Epithelial cell of prostate (primary cell): ENCODE measurements around the gene PCDHB4.
"Not testable (repeated sequence)": the region's sequence is repeated elsewhere in the genome, so short reads cannot be mapped to it uniquely, and the experiment has no call there.

Experiments
- DNase-seq: peaks from one replicate; pipeline ENCODE4 v3.0.0-alpha.2; 2011; ENCODE audit warnings: low read depth, low spot score
- H3K27ac ChIP-seq: fragments of 450-650 bp; 2 replicates; pipeline ENCODE4 v1.5.1; 2017; ENCODE audit warnings: mild to moderate bottlenecking

Gene PCDHB4

DNA sequence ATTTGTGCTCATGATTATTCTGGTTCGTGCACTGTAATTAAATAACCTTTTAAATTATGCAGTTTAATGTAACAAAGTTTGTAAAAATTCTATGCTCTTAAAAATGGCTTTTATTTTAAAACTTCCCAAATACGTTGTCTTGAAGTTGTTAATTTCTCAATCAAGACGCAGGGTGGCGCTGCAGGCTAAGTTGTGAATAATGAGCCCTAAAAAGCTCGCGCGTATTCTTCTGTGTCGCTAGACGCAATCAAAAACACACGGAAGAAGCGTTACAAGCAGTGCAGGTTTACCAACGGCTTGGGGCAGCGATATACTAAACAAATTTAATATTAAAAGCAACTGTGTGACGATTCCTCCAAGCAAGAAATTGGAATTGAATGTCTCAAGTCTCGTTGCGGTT is at the start of gene PCDHB4:
Gene PCDHB4 (plus strand): TSS at position 256 of the 400 bp plus-strand sequence. CDS start 181 bp downstream, outside the sequence.
- no peak for DNase-seq
- no peak within 1 kb of the TSS for H3K27ac ChIP-seq

DNA sequence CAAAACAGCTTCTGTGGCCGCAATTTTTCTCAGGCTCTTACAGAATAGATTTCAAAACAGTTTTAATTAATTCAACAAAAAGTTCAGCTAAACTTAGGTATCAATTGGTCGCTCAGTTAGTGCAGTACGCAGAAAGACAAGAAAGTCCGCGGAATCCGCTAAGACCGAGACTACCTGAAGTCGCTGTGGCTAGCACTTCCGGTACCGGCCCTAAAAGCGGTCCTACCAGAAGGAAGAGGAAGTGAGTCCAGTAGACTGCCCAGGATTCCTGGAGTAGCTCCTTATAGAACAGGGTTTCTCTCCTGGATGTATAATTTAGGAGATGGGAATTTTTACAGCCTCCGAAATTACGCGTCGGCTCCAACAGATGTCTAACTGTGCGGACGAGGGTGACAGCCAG is 43.8 kb upstream of the PCDHB4 start:
- H3K27ac ChIP-seq: no peak overlapping the region
- no peak for DNase-seq

DNA sequence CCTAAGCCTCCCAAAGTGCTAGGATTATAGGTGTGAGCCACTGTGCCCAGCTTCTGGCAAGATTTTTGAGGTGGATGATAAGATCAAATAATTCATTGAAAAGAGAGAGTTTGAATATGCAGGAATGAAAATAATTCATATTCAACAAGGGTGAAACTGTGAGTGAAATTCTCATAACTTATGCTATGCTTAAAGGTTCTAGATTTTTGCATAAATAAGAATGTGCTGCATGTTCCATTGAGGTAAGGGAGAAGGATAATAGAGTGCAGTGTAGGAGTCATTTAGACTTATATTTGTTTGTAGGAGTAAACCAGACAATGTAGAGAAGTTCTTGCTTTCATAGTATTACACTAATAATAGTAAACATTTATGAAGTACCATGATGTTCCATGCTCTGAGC is 39.4 kb upstream of the PCDHB4 start:
- no peak overlapping the region for H3K27ac ChIP-seq
- no peak for DNase-seq

DNA sequence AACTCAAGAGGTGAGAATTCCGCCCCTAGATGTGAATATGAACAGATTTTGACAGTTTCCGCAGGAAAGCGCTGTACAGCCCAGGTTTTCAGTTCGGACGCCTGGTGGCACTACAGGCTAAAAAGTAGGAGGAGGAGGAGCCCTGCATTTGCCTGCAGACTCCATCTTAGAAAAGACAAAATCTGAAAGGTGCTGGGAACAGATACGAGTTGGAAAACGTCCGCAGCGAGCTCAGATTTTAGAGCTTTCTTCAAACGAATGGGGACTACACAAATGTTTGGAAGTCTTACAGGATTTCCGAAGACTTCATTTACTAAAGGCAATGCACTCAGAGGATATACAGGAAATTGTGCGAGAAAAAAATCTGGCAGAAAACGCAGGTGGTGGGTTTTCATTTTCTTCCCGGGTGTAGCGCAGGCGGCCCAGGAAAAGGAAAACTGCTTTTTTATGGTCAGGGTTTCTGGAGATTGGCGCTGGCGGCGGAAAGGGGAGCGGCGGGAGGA is 37.1 kb upstream of the PCDHB4 start:
- DNase-seq: peak; percentile 14
- no peak overlapping the region for H3K27ac ChIP-seq

DNA sequence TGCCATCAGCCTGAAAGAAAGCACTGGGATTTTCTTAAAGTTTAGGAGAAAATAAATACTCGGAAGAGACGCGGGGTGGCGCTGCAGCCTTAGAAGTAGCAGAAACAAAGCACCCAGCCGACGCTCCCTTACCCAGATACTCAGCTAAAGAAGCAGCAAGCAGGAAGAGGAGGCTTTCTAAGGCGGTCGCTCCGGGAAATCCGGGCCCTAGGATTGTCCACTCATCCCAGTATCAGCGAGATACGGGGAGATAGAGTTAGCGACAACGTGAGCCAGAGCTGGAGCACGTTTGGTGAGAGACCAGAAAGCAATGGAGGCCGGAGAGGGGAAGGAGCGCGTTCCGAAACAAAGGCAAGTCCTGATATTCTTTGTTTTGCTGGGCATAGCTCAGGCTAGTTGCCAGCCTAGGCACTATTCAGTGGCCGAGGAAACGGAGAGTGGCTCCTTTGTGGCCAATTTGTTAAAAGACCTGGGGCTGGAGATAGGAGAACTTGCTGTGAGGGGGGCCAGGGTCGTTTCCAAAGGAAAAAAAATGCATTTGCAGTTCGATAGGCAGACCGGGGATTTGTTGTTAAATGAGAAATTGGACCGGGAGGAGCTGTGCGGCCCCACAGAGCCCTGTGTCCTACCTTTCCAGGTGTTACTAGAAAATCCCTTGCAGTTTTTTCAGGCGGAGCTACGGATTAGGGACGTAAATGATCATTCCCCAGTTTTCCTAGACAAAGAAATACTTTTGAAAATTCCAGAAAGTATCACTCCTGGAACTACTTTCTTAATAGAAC is 26.9 kb upstream of the PCDHB4 start, which contains the start of gene PCDHB2:
Gene PCDHB2 (plus strand): TSS at position 135 of the 782 bp plus-strand sequence. CDS start 176 bp downstream, at position 311.
- no peak for DNase-seq
- no peak within 1 kb of the TSS for H3K27ac ChIP-seq

DNA sequence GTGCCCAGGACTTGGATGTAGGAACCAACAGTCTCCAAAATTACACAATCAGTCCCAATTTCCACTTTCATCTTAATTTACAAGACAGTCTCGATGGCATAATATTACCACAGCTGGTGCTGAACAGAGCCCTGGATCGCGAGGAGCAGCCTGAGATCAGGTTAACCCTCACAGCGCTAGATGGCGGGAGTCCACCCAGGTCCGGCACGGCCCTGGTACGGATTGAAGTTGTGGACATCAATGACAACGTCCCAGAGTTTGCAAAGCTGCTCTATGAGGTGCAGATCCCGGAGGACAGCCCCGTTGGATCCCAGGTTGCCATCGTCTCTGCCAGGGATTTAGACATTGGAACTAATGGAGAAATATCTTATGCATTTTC is 26.4 kb upstream of the PCDHB4 start:
- DNase-seq: no peak
- H3K27ac ChIP-seq: no peak overlapping the region

DNA sequence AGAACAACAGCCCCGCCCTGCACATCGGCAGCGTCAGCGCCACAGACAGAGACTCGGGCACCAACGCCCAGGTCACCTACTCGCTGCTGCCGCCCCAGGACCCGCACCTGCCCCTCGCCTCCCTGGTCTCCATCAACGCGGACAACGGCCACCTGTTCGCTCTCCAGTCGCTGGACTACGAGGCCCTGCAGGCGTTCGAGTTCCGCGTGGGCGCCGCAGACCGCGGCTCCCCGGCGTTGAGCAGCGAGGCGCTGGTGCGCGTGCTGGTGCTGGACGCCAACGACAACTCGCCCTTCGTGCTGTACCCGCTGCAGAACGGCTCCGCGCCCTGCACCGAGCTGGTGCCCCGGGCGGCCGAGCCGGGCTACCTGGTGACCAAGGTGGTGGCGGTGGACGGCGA is 25.4 kb upstream of the PCDHB4 start:
- not testable (repeated sequence) for H3K27ac ChIP-seq, DNase-seq

DNA sequence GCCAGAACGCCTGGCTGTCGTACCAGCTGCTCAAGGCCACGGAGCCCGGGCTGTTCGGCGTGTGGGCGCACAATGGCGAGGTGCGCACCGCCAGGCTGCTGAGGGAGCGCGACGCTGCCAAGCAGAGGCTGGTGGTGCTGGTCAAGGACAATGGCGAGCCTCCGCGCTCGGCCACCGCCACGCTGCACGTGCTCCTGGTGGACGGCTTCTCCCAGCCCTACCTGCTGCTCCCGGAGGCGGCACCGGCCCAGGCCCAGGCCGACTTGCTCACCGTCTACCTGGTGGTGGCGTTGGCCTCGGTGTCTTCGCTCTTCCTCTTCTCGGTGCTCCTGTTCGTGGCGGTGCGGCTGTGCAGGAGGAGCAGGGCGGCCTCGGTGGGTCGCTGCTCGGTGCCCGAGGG is 25.0 kb upstream of the PCDHB4 start:
- H3K27ac ChIP-seq, DNase-seq: not testable (repeated sequence)

DNA sequence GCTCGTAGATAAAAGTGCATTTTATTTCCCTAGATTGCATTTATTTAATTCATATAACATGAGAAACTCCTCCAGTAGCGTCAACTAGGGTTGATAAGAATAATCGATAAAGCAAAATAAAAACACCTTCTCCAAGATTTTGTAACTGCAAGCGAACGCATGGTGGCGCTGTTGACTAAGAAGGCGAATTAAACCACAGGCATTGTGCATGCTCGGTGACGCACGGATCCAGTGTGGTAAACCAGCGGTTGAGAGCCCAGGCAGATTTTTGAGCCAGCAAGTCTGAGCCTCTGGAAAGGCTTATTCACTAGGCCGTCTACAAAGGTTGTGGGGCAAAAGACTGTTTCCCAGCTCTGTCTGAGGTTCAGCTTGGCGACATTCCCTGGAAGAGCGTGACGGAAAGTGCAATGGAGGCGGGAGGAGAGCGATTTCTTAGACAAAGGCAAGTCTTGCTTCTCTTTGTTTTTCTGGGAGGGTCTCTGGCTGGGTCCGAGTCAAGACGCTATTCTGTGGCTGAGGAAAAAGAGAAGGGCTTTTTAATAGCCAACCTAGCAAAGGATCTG is 21.3 kb upstream of the PCDHB4 start, which contains the start of gene PCDHB3:
Gene PCDHB3 (plus strand): TSS at position 231 of the 563 bp plus-strand sequence. CDS start 177 bp downstream, at position 408.
- DNase-seq: no peak
- H3K27ac ChIP-seq: no peak within 1 kb of the TSS

DNA sequence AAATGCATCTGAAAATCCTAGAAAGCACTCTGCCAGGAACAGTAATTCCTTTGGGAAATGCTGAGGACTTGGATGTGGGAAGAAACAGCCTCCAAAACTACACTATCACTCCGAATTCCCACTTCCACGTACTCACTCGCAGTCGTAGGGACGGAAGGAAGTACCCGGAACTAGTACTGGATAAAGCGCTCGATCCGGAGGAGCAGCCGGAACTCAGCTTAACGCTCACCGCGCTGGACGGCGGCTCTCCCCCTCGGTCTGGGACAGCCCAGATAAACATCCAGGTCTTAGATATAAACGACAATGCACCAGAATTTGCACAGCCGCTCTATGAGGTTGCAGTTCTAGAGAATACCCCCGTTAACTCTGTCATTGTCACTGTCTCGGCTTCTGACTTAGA is 20.6 kb upstream of the PCDHB4 start:
- DNase-seq: no peak

DNA sequence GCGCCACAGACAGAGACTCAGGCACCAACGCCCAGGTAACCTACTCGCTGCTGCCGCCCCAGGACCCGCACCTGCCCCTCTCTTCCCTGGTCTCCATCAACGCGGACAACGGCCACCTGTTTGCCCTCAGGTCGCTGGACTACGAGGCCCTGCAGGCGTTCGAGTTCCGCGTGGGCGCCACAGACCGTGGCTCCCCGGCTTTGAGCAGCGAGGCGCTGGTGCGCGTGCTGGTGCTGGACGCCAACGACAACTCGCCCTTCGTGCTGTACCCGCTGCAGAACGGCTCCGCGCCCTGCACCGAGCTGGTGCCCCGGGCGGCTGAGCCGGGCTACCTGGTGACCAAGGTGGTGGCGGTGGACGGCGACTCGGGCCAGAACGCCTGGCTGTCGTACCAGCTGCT is 19.5 kb upstream of the PCDHB4 start:
- DNase-seq, H3K27ac ChIP-seq: not testable (repeated sequence)

More for the DNA sequence above, 20.6 kb upstream of the PCDHB4 start:
- no peak overlapping the region for H3K27ac ChIP-seq

DNA sequence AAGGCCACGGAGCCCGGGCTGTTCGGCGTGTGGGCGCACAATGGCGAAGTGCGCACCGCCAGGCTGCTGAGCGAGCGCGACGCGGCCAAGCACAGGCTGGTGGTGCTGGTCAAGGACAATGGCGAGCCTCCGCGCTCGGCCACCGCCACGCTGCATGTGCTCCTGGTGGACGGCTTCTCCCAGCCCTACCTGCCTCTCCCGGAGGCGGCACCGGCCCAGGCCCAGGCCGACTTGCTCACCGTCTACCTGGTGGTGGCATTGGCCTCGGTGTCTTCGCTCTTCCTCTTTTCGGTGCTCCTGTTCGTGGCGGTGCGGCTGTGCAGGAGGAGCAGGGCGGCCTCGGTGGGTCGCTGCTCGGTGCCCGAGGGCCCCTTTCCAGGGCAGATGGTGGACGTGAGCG is 19.1 kb upstream of the PCDHB4 start:
- not testable (repeated sequence) for DNase-seq, H3K27ac ChIP-seq

DNA sequence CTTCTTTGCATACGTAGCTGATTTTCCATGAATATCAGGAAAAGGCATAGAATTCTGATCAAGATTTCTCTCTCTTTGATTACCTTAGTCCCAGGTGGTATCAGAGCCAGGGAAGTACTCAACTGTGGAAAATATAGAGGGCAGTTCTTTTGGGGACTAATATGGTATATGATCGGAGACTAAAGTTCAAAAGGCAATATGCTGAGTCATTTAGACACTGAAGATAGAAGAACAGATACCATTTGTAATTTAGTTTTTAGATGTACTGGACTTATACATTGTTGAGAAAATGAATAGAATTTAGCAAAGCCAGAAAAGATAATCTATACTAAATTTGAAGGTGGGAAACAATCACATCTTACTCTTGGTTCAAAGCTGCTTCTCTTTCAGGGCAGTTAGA is 16.3 kb upstream of the PCDHB4 start:
- no peak for DNase-seq
- H3K27ac ChIP-seq: no peak overlapping the region

DNA sequence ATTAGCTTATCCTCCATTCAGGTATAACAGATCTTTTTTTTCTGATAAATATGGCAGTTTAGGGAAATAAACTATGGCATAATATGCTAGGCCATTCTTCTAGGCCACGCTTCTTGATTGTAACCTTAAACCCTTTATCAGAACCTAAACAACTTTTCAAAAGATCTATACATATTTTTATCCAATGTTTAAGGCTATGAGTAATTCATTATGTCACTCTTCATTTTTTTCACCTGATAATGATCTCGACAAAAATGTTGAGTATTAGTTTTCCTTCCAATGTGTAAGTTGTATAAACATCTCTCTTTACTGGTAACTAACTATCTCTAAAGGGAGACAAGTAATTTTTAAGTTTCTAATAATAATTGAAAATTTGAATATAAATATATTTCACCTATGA is 2.4 kb upstream of the PCDHB4 start:
- no peak overlapping the region for H3K27ac ChIP-seq
- no peak for DNase-seq

DNA sequence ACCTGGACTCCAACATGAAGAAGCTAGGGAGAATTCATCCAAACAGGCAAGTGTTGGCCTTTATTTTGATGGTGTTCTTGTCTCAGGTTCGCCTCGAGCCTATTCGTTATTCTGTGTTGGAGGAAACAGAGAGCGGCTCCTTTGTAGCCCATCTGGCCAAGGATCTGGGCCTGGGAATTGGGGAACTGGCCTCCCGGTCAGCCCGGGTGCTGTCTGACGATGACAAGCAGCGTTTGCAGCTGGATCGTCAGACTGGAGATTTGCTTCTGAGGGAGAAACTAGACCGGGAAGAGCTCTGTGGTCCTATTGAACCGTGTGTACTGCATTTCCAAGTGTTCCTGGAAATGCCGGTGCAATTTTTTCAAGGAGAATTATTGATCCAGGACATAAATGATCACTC is 367 bp downstream of the PCDHB4 start:
- DNase-seq: no peak
- no peak overlapping the region for H3K27ac ChIP-seq

DNA sequence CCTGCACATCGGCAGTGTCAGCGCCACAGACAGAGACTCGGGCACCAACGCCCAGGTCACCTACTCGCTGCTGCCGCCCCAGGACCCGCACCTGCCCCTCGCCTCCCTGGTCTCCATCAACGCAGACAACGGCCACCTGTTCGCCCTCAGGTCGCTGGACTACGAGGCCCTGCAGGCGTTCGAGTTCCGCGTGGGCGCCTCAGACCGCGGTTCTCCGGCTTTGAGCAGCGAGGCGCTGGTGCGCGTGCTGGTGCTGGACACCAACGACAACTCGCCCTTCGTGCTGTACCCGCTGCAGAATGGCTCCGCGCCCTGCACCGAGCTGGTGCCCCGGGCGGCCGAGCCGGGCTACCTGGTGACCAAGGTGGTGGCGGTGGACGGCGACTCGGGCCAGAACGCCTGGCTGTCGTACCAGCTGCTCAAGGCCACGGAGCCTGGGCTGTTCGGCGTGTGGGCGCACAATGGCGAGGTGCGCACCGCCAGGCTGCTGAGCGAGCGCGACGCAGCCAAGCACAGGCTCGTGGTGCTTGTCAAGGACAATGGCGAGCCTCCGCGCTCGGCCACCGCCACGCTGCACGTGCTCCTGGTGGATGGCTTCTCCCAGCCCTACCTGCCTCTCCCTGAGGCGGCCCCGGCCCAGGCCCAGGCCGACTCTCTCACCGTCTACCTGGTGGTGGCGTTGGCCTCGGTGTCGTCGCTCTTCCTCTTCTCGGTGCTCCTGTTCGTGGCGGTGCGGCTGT is 1.9 kb downstream of the PCDHB4 start:
- DNase-seq, H3K27ac ChIP-seq: not testable (repeated sequence)

DNA sequence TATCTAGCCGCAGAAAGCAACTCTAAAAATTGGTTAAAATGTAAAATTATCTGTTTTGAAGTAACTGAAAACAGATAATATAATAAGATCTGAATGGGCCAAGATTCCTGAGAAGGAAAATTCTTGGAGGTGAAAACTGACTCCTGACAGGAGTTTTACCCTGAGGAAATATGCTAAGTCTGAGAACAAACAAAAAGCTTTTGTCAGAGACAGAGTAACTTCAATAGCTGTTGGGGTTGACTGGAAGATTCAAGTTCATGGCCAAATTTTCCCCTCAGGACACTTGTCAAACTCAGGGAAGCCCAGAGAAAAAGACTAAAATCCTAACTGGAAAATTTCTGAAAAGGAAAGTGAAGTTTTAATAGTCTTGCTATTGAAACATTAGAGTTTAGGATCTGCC is 5.7 kb downstream of the PCDHB4 start:
- no peak for DNase-seq
- no peak overlapping the region for H3K27ac ChIP-seq

DNA sequence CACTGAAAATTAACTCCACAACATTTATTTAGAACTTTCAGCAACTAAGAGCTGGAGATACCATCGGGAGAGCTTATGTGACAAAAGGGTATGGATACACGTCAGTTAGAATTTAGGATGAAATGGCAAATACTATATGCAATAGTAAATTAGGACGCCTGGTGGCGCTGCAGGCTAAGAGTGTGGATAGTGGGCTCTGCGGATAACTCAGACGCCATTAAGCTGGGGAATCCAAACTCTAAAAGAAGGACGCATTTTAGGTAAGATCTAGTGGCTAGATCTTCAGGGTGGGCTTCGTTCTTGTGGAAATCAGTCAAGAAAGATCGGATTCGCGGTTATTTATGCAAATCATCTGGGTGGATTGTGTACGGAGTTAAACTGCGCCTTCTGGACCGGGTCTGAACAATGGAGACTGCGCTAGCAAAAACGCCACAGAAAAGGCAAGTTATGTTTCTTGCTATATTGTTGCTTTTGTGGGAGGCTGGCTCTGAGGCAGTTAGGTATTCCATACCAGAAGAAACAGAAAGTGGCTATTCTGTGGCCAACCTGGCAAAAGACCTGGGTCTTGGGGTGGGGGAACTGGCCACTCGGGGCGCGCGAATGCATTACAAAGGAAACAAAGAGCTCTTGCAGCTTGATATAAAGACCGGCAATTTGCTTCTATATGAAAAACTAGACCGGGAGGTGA is 13.6 kb downstream of the PCDHB4 start, which contains the start of gene PCDHB5:
Gene PCDHB5 (plus strand): TSS at position 177 of the 688 bp plus-strand sequence. CDS start 229 bp downstream, at position 406.
- DNase-seq: no peak
- no peak within 1 kb of the TSS for H3K27ac ChIP-seq

DNA sequence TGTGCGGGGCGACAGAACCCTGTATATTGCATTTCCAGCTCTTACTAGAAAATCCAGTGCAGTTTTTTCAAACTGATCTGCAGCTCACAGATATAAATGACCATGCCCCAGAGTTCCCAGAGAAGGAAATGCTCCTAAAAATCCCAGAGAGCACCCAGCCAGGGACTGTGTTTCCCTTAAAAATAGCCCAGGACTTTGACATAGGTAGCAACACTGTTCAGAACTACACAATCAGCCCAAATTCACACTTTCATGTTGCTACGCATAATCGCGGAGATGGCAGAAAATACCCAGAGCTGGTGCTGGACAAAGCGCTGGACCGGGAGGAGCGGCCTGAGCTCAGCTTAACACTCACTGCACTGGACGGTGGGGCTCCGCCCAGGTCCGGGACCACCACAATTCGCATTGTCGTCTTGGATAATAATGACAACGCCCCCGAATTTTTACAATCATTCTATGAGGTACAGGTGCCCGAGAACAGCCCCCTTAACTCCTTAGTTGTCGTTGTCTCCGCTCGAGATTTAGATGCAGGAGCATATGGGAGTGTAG is 14.2 kb downstream of the PCDHB4 start:
- DNase-seq: no peak
- H3K27ac ChIP-seq: no peak overlapping the region

DNA sequence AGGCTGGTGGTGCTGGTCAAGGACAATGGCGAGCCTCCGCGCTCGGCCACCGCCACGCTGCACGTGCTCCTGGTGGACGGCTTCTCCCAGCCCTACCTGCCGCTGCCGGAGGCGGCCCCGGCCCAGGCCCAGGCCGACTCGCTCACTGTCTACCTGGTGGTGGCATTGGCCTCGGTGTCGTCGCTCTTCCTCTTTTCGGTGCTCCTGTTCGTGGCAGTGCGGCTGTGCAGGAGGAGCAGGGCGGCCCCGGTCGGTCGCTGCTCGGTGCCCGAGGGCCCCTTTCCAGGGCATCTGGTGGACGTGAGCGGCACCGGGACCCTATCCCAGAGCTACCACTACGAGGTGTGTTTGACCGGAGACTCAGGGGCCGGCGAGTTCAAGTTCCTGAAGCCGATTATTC is 15.7 kb downstream of the PCDHB4 start:
- not testable (repeated sequence) for DNase-seq, H3K27ac ChIP-seq
